Measurements from ENCODE around the gene RGS10. TPM values are rescaled to one million over a fixed set of nuclear protein-coding genes. Genes with fewer than 3 reads are reported as not detected.

Gene RGS10
- total RNA-seq, 3 donors from 2014 or later, result 34.0 to 39.2 (median 36.4) TPM

GRCh38 chr10:119549247-119549999, 6.9 kb upstream of the RGS10 start:
- H3K4me3 ChIP-seq, result no peak overlapping the region
- TF ChIP-seq POLR2AphosphoS5 (IDR thresholded peaks at IDR 0.05), result no peak
- TF ChIP-seq POLR2A (IDR thresholded peaks at IDR 0.05), result no peak
- no peak for TF ChIP-seq CTCF (IDR thresholded peaks at IDR 0.05)
- intact Hi-C loops (cut with DNase I; ENCODE audit: low total_unique reads), result no loop called here
- DNase-seq (ENCODE audit: low spot score in 2 of 2), result no peak
- no peaks in the 10 kb centered on the region for H3K9me3 ChIP-seq
- no peaks in the 10 kb centered on the region for H3K4me1 ChIP-seq
- no peak overlapping the region for H3K27ac ChIP-seq
- H3K27me3 ChIP-seq, result no peaks in the 10 kb centered on the region
- H3K36me3 ChIP-seq, result no peaks in the 10 kb centered on the region

- TF ChIP-seq CTCF (IDR thresholded peaks at IDR 0.05) (no peak), POLR2AphosphoS5 (IDR thresholded peaks at IDR 0.05) (no peak), POLR2A (IDR thresholded peaks at IDR 0.05) (no peak)
- Histone ChIP-seq H3K36me3 (no peaks in the 10 kb centered on the region), H3K4me3 (no peak overlapping the region), H3K9me3 (no peaks in the 10 kb centered on the region), H3K4me1 (no peaks in the 10 kb centered on the region), H3K27me3 (no peaks in the 10 kb centered on the region), H3K27ac (no peak overlapping the region)
- intact Hi-C loops (cut with DNase I; ENCODE audit: low total_unique reads), result no loop called here
- no peak for DNase-seq (ENCODE audit: low spot score in 2 of 2)
These were observed 3.5 kb upstream of the RGS10 start for GRCh38 chr10:119546009-119546408.

- no peaks in the 10 kb centered on the region for H3K9me3 ChIP-seq
- no peaks in the 10 kb centered on the region for H3K4me1 ChIP-seq
- H3K27ac ChIP-seq, result no peak overlapping the region
- intact Hi-C loops (cut with DNase I; ENCODE audit: low total_unique reads), result no loop called here
- H3K27me3 ChIP-seq, result no peaks in the 10 kb centered on the region
- H3K36me3 ChIP-seq, result no peaks in the 10 kb centered on the region
- H3K4me3 ChIP-seq, result no peak overlapping the region
- DNase-seq (ENCODE audit: low spot score in 2 of 2), result no peak
- no peak for TF ChIP-seq CTCF (IDR thresholded peaks at IDR 0.05)
- no peak for TF ChIP-seq POLR2A (IDR thresholded peaks at IDR 0.05)
- TF ChIP-seq POLR2AphosphoS5 (IDR thresholded peaks at IDR 0.05), result no peak
These were observed 2.8 kb upstream of the RGS10 start for GRCh38 chr10:119545310-119545709.

GRCh38 chr10:119543814-119544642, 1.5 kb upstream of the RGS10 start:
- DNase-seq (ENCODE audit: low spot score in 2 of 2), result no peak
- peak overlapping the region in 2 of 3 donors; percentile 76 to 93 for H3K4me3 ChIP-seq
- H3K27ac ChIP-seq, result no peak overlapping the region
- no peaks in the 10 kb centered on the region for H3K36me3 ChIP-seq
- H3K4me1 ChIP-seq, result no peaks in the 10 kb centered on the region
- TF ChIP-seq CTCF (IDR thresholded peaks at IDR 0.05), result no peak
- no peak for TF ChIP-seq POLR2AphosphoS5 (IDR thresholded peaks at IDR 0.05)
- TF ChIP-seq POLR2A (IDR thresholded peaks at IDR 0.05), result no peak
- no peaks in the 10 kb centered on the region for H3K9me3 ChIP-seq
- intact Hi-C loops (cut with DNase I; ENCODE audit: low total_unique reads), result no loop called here
- no peaks in the 10 kb centered on the region for H3K27me3 ChIP-seq

Measured in breast epithelium (tissue), 4 donors.